Spleen (tissue), 11 donors: Measurements from ENCODE around the gene NSD1. TPM values are rescaled to one million over a fixed set of nuclear protein-coding genes. Genes with fewer than 3 reads are reported as not detected.
A peak's percentile ranks its signal among the peaks of the same experiment; 100 is the strongest.

ENCODE experiments used
- DNase-seq: peaks from one replicate; pipeline ENCODE4 v3.0.0-alpha.2; 2020
- H3K27ac ChIP-seq, 8 donors: fragments of 200-600 bp; sonication (generic) in 7 of 8; 1 replicate in 4 of 8; 2 replicates in 4 of 8; pipeline versions ENCODE4 v1.5.0 to v1.8.0; 2016 to 2021; ENCODE audit warnings: inconsistent platforms in 4 of 8, mild to moderate bottlenecking in 4 of 8, moderate library complexity in 1 of 8
- H3K27me3 ChIP-seq, 7 donors: fragments of 200-600 bp; sonication (generic) in 6 of 7; replicated peaks in 1 of 7; 1 replicate in 4 of 7; 2 replicates in 3 of 7; pipeline versions ENCODE4 v1.5.0 to v1.8.0; 2016 to 2021; ENCODE audit warnings: inconsistent platforms in 3 of 7, mild to moderate bottlenecking in 1 of 7
- H3K36me3 ChIP-seq, 6 donors: fragments of 200-600 bp; sonication (generic) in 5 of 6; 1 replicate in 4 of 6; 2 replicates in 2 of 6; pipeline versions ENCODE4 v1.5.0 to v1.8.0; 2016 to 2021; ENCODE audit warnings: inconsistent platforms in 2 of 6
- H3K4me1 ChIP-seq, 6 donors: fragments of 200-600 bp; sonication (generic) in 5 of 6; 1 replicate in 3 of 6; 2 replicates in 3 of 6; pipeline versions ENCODE4 v1.5.0 to v1.8.0; 2016 to 2021; ENCODE audit warnings: inconsistent platforms in 3 of 6
- H3K4me3 ChIP-seq, 8 donors: fragments of 200-600 bp; sonication (generic) in 7 of 8; 1 replicate in 4 of 8; 2 replicates in 4 of 8; pipeline versions ENCODE4 v1.5.0 to v1.8.0; 2016 to 2021; ENCODE audit warnings: inconsistent platforms in 4 of 8, mild to moderate bottlenecking in 4 of 8, moderate library complexity in 2 of 8
- H3K9me3 ChIP-seq, 8 donors: fragments of 200-600 bp; sonication (generic) in 7 of 8; 1 replicate in 4 of 8; 2 replicates in 4 of 8; pipeline versions ENCODE4 v1.5.0 to v1.8.0; 2016 to 2021; ENCODE audit warnings: inconsistent platforms in 4 of 8
- CTCF ChIP-seq, 11 experiments: fragments of 200-600 bp in 7 of 11; fragments of 450-650 bp in 4 of 11; sonication (generic) in 4 of 11; IDR thresholded peaks in 8 of 11; conservative IDR thresholded peaks in 3 of 11; 1 replicate in 7 of 11; 2 replicates in 4 of 11; pipeline versions ENCODE4 v1.4.0 to v1.8.0; 2016 to 2021; ENCODE audit warnings: antibody characterized with exemption in 11 of 11, inconsistent platforms in 4 of 11, mild to moderate bottlenecking in 1 of 11
- POLR2A ChIP-seq, 3 donors: fragments of 450-650 bp; IDR thresholded peaks; one replicate each; pipeline ENCODE4 v1.5.1; 2017; ENCODE audit warnings: antibody characterized with exemption in 3 of 3, mild to moderate bottlenecking in 1 of 3
- POLR2AphosphoS5 ChIP-seq, 3 donors: sonication (generic); formaldehyde crosslinking; IDR thresholded peaks; one replicate each; pipeline ENCODE4 v1.5.1; 2017; ENCODE audit warnings: antibody characterized with exemption in 3 of 3
- WGBS, 5 donors: extraction: QIAGEN DNeasy Blood & Tissue Kit in 3 of 5; methylation state at CpG; one replicate each; pipeline versions ENCODE4 v1.1.5 to v1.1.7; 2013 to 2018; 5-methylcytosine and 5-hydroxymethylcytosine counted together
- intact Hi-C: fragments of 100-400 bp; cut with DNase I; formaldehyde crosslinking; loops from one replicate; pipeline ENCODE4 v1.15.0; 2023; ENCODE audit warnings: low total_unique reads
- polyA plus RNA-seq, 3 donors: library from polyadenylated mRNA; stranded (reverse); fragments of 200-250 nt; gene quantifications; one replicate each; pipeline ENCODE4 v1.2.1, GENCODE V29; 2013
- total RNA-seq, 7 donors: library from RNA; depleted of rRNA in 3 of 7; stranded (reverse); fragments of >200 nt in 3 of 7; fragmentation: NEBNext Ultra II Directional in 4 of 7; extraction: Animal tissue kit (Norgen Biotek cat#: 25700) in 4 of 7; gene quantifications; one replicate each; pipeline versions ENCODE4 v1.1.0 to v1.2.1, GENCODE V29; 2016 to 2021
- donor health status: healthy with polysubstance abuse.
- donor health status: DM: no; HTN: no; CAD: no; lungs with moderate emphysema.
- donor health status: DM: no; HTN: no; CAD: no.
- donor health status: Bipolar disorder and iron deficiency.
- donor health status: healthy.
- donor health status: DM: no; HTN: no; CAD: no.
- donor health status: DM: yes; HTN: yes; CAD: no.

NSD1 gene
- total and polyA plus RNA-seq, 10 donors, result 4.1 to 130 (median 69.1) TPM

- 74 to 90% (median 75%) methylated on average over 5 of the region's 5 CpGs for WGBS, 5 donors
- DNase-seq, result no peak
- Histone ChIP-seq H3K36me3 (no peaks in the 10 kb centered on the region), H3K9me3 (no peaks in the 10 kb centered on the region), H3K4me1 (peaks cover 7 to 49% (median 34%) of the 10 kb centered on the region in 6 donors), H3K4me3 (no peak overlapping the region), H3K27me3 (no peaks in the 10 kb centered on the region), H3K27ac (no peak overlapping the region)
- intact Hi-C loops, result loop anchor here (10.0 kb wide), 1 partner anchor 192 kb away; the partner anchor contains the start of genes PRELID1 and RAB24
- TF ChIP-seq POLR2A (IDR thresholded peaks at IDR 0.05) (no peak), CTCF (IDR thresholded peaks at IDR 0.05 in 8 of 11, conservative IDR thresholded peaks at IDR 0.05 in 3 of 11) (no peak), POLR2AphosphoS5 (IDR thresholded peaks at IDR 0.05) (no peak)
These were observed 20.9 kb upstream of the NSD1 start for GRCh38 chr5:177112589-177113220.

- Histone ChIP-seq H3K4me1 (peaks cover 7 to 49% (median 34%) of the 10 kb centered on the region in 6 donors), H3K27me3 (no peaks in the 10 kb centered on the region), H3K36me3 (no peaks in the 10 kb centered on the region), H3K9me3 (no peaks in the 10 kb centered on the region), H3K27ac (peak overlapping the region; percentile 55 to 82 (median 76)), H3K4me3 (peak overlapping the region in 2 of 8 donors; percentile 9 to 56)
- no peak for TF ChIP-seq POLR2A (IDR thresholded peaks at IDR 0.05)
- peak in 2 of 3 donors; percentile 22 to 88 for TF ChIP-seq POLR2AphosphoS5 (IDR thresholded peaks at IDR 0.05)
- TF ChIP-seq CTCF (IDR thresholded peaks at IDR 0.05 in 8 of 11, conservative IDR thresholded peaks at IDR 0.05 in 3 of 11), result peak; percentile 95 to 100 (median 99)
- DNase-seq, result peak; percentile 92
- 18 to 29% (median 21%) methylated on average over 4 to 14 of the region's 14 CpGs for WGBS, 5 donors
- intact Hi-C loops, result loop anchor here (10.0 kb wide), 1 partner anchor 191 kb away; the partner anchor contains the start of genes PRELID1 and RAB24
These were observed 19.8 kb upstream of the NSD1 start for GRCh38 chr5:177113566-177114424.

- Histone ChIP-seq H3K36me3 (no peaks in the 10 kb centered on the region), H3K4me1 (peaks cover 7 to 45% (median 31%) of the 10 kb centered on the region in 6 donors), H3K9me3 (no peaks in the 10 kb centered on the region), H3K4me3 (peak overlapping the region in 6 of 8 donors; percentile 9 to 61 (median 25)), H3K27me3 (no peaks in the 10 kb centered on the region), H3K27ac (peak overlapping the region; percentile 22 to 79 (median 70))
- intact Hi-C loops, result loop anchor here (10.0 kb wide), 1 partner anchor 188 kb away; the partner anchor contains the start of genes PRELID1 and RAB24
- WGBS, 5 donors, result 27 to 37% (median 33%) methylated on average over 38 to 49 of the region's 49 CpGs
- DNase-seq, result peak; percentile 94
- TF ChIP-seq POLR2AphosphoS5 (IDR thresholded peaks at IDR 0.05), result peak; percentile 70 to 88 (median 82)
- TF ChIP-seq POLR2A (IDR thresholded peaks at IDR 0.05), result no peak
- TF ChIP-seq CTCF (IDR thresholded peaks at IDR 0.05 in 8 of 11, conservative IDR thresholded peaks at IDR 0.05 in 3 of 11), result peak in 4 of 11 experiments; percentile 7 to 41 (median 25)
These were observed 16.8 kb upstream of the NSD1 start for GRCh38 chr5:177116631-177117373.
